Motor neuron (in vitro differentiated cells): ENCODE data around the gene CACHD1. TPM values are rescaled to one million over a fixed set of nuclear protein-coding genes. Genes with fewer than 3 reads are reported as not detected.

Source experiments
- ATAC-seq, 8 experiments: fragments of 200-7000 bp; cut with Tn5 transposase; replicated peaks in 6 of 8; 2 replicates each; pipeline ENCODE4 v1.8.0; 2021; ENCODE audit warnings: mild to moderate bottlenecking in 8 of 8, moderate library complexity in 8 of 8
- H3K27ac ChIP-seq, 2 donors: fragments of 250-450 bp; sonication (Bioruptor Pico); 2 replicates each; pipeline ENCODE4 v1.9.0; 2021; ENCODE audit warnings: antibody characterized with exemption in 2 of 2, mild to moderate bottlenecking in 2 of 2, moderate library complexity in 1 of 2
- H3K4me1 ChIP-seq, 2 donors: fragments of 250-450 bp; sonication (Bioruptor Pico); replicated peaks in 1 of 2; 2 replicates each; pipeline ENCODE4 v1.6.1; 2021; ENCODE audit warnings: antibody characterized with exemption in 2 of 2, mild to moderate bottlenecking in 2 of 2, moderate library complexity in 1 of 2
- H3K4me3 ChIP-seq, 5 donors: fragments of 250-450 bp; sonication (Bioruptor Pico); 2 replicates each; pipeline ENCODE4 v1.9.0; 2021; ENCODE audit warnings: antibody characterized with exemption in 5 of 5, mild to moderate bottlenecking in 5 of 5, moderate library complexity in 4 of 5
- WGBS, 10 experiments: fragments of 450-650 bp; shearing (Covaris generic); methylation state at CpG; one replicate each; pipeline ENCODE4 v1.0.0; 2022; 5-methylcytosine and 5-hydroxymethylcytosine counted together
- in situ Hi-C, 9 experiments: fragments of 400-800 bp; cut with MboI; loops; one replicate each; pipeline ENCODE4 v1.15.0; 2021; ENCODE audit warnings: low sequenced_read_pairs in 9 of 9, low pct_unique_long_range_greater_than_20kb in 2 of 9; ENCODE audit not compliant: unreplicated experiment in 9 of 9
- total RNA-seq, 8 experiments: library from RNA; unstranded; fragments of 300-600 nt; gene quantifications; 2 replicates each; pipeline versions ENCODE4 v1.2.3 to v1.2.4, GENCODE V29; 2022

Gene CACHD1
- total RNA-seq, 8 experiments from 2014 or later: 18.6 to 54.2 (median 31.6) TPM

GRCh38 chr1:64575881-64576676 is 106.2 kb downstream of the CACHD1 start:
- no peak overlapping the region for H3K4me3 ChIP-seq
- in situ Hi-C loops: no loop called here
- H3K4me1 ChIP-seq: peaks cover 55 to 57% of the 10 kb centered on the region in 2 donors
- peak overlapping the region in 1 of 2 donors; percentile 24 for H3K27ac ChIP-seq
- 0 to 93% (median 73%) methylated on average over 2 to 11 of the region's 11 CpGs for WGBS, 10 experiments
- peak in 5 of 8 experiments; percentile 20 to 48 (median 31) for ATAC-seq

- WGBS, 10 experiments: 40 to 100% (median 100%) methylated on average over 1 to 3 of the region's 3 CpGs; no CpG with 5 or more reads in 3 of the 10 experiments
- no peak overlapping the region for H3K4me3 ChIP-seq
- no peak for ATAC-seq
- H3K27ac ChIP-seq: no peak overlapping the region
- in situ Hi-C loops: no loop called here
- H3K4me1 ChIP-seq: peaks cover 39 to 43% of the 10 kb centered on the region in 2 donors
Observed at GRCh38 chr1:64578270-64578973, 108.5 kb downstream of the CACHD1 start.

- no peak for ATAC-seq
- in situ Hi-C loops: no loop called here
- WGBS, 10 experiments: 54 to 100% (median 82%) methylated on average over 1 to 5 of the region's 5 CpGs
Observed at GRCh38 chr1:64579767-64580166, 109.8 kb downstream of the CACHD1 start.

GRCh38 chr1:64581135-64581842 is 111.4 kb downstream of the CACHD1 start:
- in situ Hi-C loops: no loop called here
- no peak overlapping the region for H3K4me3 ChIP-seq
- peaks cover 17 to 26% of the 10 kb centered on the region in 2 donors for H3K4me1 ChIP-seq
- H3K27ac ChIP-seq: peak overlapping the region in 1 of 2 donors; percentile 25
- WGBS, 10 experiments: 6 to 100% (median 42%) methylated on average over 2 to 3 of the region's 3 CpGs; no CpG with 5 or more reads in 1 of the 10 experiments
- ATAC-seq: peak in 5 of 8 experiments; percentile 52 to 87 (median 63)

More at GRCh38 chr1:64579767-64580166, 109.8 kb downstream of the CACHD1 start:
- peaks cover 31 to 36% of the 10 kb centered on the region in 2 donors for H3K4me1 ChIP-seq
- no peak overlapping the region for H3K27ac ChIP-seq
- H3K4me3 ChIP-seq: no peak overlapping the region

- 0 to 100% (median 70%) methylated on average over 1 to 4 of the region's 4 CpGs for WGBS, 10 experiments
- H3K4me1 ChIP-seq: peaks cover 14 to 21% of the 10 kb centered on the region in 2 donors
- no peak for ATAC-seq
- in situ Hi-C loops: no loop called here
- no peak overlapping the region for H3K27ac ChIP-seq
- H3K4me3 ChIP-seq: no peak overlapping the region
Observed at GRCh38 chr1:64581843-64582185, 111.9 kb downstream of the CACHD1 start.

- Histone ChIP-seq H3K4me3 (no peak overlapping the region), H3K27ac (no peak overlapping the region), H3K4me1 (peaks cover 17 to 20% of the 10 kb centered on the region in 2 donors)
- ATAC-seq: no peak
- in situ Hi-C loops: no loop called here
- 60 to 100% (median 85%) methylated on average over 1 of the region's 1 CpG for WGBS, 10 experiments
Observed at GRCh38 chr1:64584479-64584878, 114.5 kb downstream of the CACHD1 start.

GRCh38 chr1:64588876-64589275 is 118.9 kb downstream of the CACHD1 start:
- no peak for ATAC-seq
- Histone ChIP-seq H3K4me3 (no peak overlapping the region), H3K4me1 (peaks cover 0 to 3% of the 10 kb centered on the region in 2 donors), H3K27ac (no peak overlapping the region)
- in situ Hi-C loops: no loop called here

- 14 to 100% (median 100%) methylated on average over 1 of the region's 1 CpG; no CpG with 5 or more reads in 1 of the 10 experiments for WGBS, 10 experiments
- no peak for ATAC-seq
Observed at GRCh38 chr1:64590316-64590715, 120.4 kb downstream of the CACHD1 start.

GRCh38 chr1:64594446-64594845 is 124.5 kb downstream of the CACHD1 start:
- in situ Hi-C loops: no loop called here
- H3K4me1 ChIP-seq: peaks cover 44 to 53% of the 10 kb centered on the region in 2 donors
- H3K4me3 ChIP-seq: no peak overlapping the region
- H3K27ac ChIP-seq: no peak overlapping the region
- ATAC-seq: no peak
- 46 to 100% (median 80%) methylated on average over 1 to 4 of the region's 4 CpGs for WGBS, 10 experiments

More at GRCh38 chr1:64590316-64590715, 120.4 kb downstream of the CACHD1 start:
- in situ Hi-C loops: no loop called here
- Histone ChIP-seq H3K4me1 (peaks cover 10 to 14% of the 10 kb centered on the region in 2 donors), H3K4me3 (no peak overlapping the region), H3K27ac (no peak overlapping the region)

- no peak overlapping the region for H3K4me3 ChIP-seq
- WGBS, 10 experiments: 42 to 88% (median 68%) methylated on average over 2 to 5 of the region's 5 CpGs
Observed at GRCh38 chr1:64595871-64596515, 126.1 kb downstream of the CACHD1 start.

GRCh38 chr1:64597113-64597512 is 127.2 kb downstream of the CACHD1 start:
- 22 to 78% (median 38%) methylated on average over 2 to 4 of the region's 4 CpGs for WGBS, 10 experiments
- Histone ChIP-seq H3K27ac (no peak overlapping the region), H3K4me3 (no peak overlapping the region), H3K4me1 (peaks cover 44 to 53% of the 10 kb centered on the region in 2 donors)
- ATAC-seq: no peak
- in situ Hi-C loops: no loop called here

More at GRCh38 chr1:64595871-64596515, 126.1 kb downstream of the CACHD1 start:
- peak in 3 of 8 experiments; percentile 21 to 66 (median 40) for ATAC-seq
- in situ Hi-C loops: no loop called here
- H3K4me1 ChIP-seq: peaks cover 44 to 53% of the 10 kb centered on the region in 2 donors
- peak overlapping the region in 1 of 2 donors; percentile 19 for H3K27ac ChIP-seq

- H3K27ac ChIP-seq: no peak overlapping the region
- H3K4me3 ChIP-seq: no peak overlapping the region
- in situ Hi-C loops: no loop called here
- 0 to 61% (median 50%) methylated on average over 1 to 8 of the region's 8 CpGs; no CpG with 5 or more reads in 2 of the 10 experiments for WGBS, 10 experiments
- peaks cover 44 to 53% of the 10 kb centered on the region in 2 donors for H3K4me1 ChIP-seq
- ATAC-seq: peak in 7 of 8 experiments; percentile 42 to 81 (median 63)
Observed at GRCh38 chr1:64598100-64598571, 128.2 kb downstream of the CACHD1 start.
